ENCODE data around the gene USP17L17.
"Not testable (repeated sequence)": the region's sequence is repeated elsewhere in the genome, so short reads cannot be mapped to it uniquely, and the experiment has no call there.

The USP17L17 gene

GRCh38 chr4:9253078-9253477 is 9.4 kb downstream of the USP17L17 start, which contains the start of gene USP17L19:
Gene USP17L19, plus strand, starts transcription at chr4:9253378. Its CDS starts 0 bp downstream, at chr4:9253378.
- not testable (repeated sequence) for H3K27ac ChIP-seq (ENCODE audit: low read depth, low read length); H3K4me3 ChIP-seq (ENCODE audit: low read depth, low read length); H3K27me3 ChIP-seq (ENCODE audit: control insufficient read depth, insufficient read depth, low read length); H3K9me3 ChIP-seq (ENCODE audit: control insufficient read depth, insufficient read depth, low read length); H3K36me3 ChIP-seq (ENCODE audit: control insufficient read depth, insufficient read depth, low read length); H3K4me1 ChIP-seq (ENCODE audit: control insufficient read depth, insufficient read depth, low read length); H3K9ac ChIP-seq (ENCODE audit: low read depth, low read length)

GRCh38 chr4:9257824-9258223 is 14.1 kb downstream of the USP17L17 start, which contains the start of gene USP17L20:
Gene USP17L20, plus strand, starts transcription at chr4:9258124. Its CDS starts 0 bp downstream, at chr4:9258124.
- not testable (repeated sequence) for H3K27ac ChIP-seq (ENCODE audit: low read depth, low read length); H3K27me3 ChIP-seq (ENCODE audit: control insufficient read depth, insufficient read depth, low read length); H3K9ac ChIP-seq (ENCODE audit: low read depth, low read length); H3K4me3 ChIP-seq (ENCODE audit: low read depth, low read length); H3K9me3 ChIP-seq (ENCODE audit: control insufficient read depth, insufficient read depth, low read length); H3K36me3 ChIP-seq (ENCODE audit: control insufficient read depth, insufficient read depth, low read length); H3K4me1 ChIP-seq (ENCODE audit: control insufficient read depth, insufficient read depth, low read length)

GRCh38 chr4:9262572-9262971 is 18.9 kb downstream of the USP17L17 start, which contains the start of gene USP17L21:
Gene USP17L21, plus strand, starts transcription at chr4:9262872. Its CDS starts 0 bp downstream, at chr4:9262872.
- H3K4me1 ChIP-seq (ENCODE audit: control insufficient read depth, insufficient read depth, low read length); H3K4me3 ChIP-seq (ENCODE audit: low read depth, low read length); H3K27ac ChIP-seq (ENCODE audit: low read depth, low read length); H3K27me3 ChIP-seq (ENCODE audit: control insufficient read depth, insufficient read depth, low read length); H3K9ac ChIP-seq (ENCODE audit: low read depth, low read length); H3K36me3 ChIP-seq (ENCODE audit: control insufficient read depth, insufficient read depth, low read length); H3K9me3 ChIP-seq (ENCODE audit: control insufficient read depth, insufficient read depth, low read length): not testable (repeated sequence)

GRCh38 chr4:9267319-9267718 is 23.6 kb downstream of the USP17L17 start, which contains the start of gene USP17L22:
Gene USP17L22, plus strand, starts transcription at chr4:9267619. Its CDS starts 0 bp downstream, at chr4:9267619.
- not testable (repeated sequence) for H3K27ac ChIP-seq (ENCODE audit: low read depth, low read length); H3K4me3 ChIP-seq (ENCODE audit: low read depth, low read length); H3K9ac ChIP-seq (ENCODE audit: low read depth, low read length); H3K27me3 ChIP-seq (ENCODE audit: control insufficient read depth, insufficient read depth, low read length); H3K9me3 ChIP-seq (ENCODE audit: control insufficient read depth, insufficient read depth, low read length); H3K4me1 ChIP-seq (ENCODE audit: control insufficient read depth, insufficient read depth, low read length); H3K36me3 ChIP-seq (ENCODE audit: control insufficient read depth, insufficient read depth, low read length)

- not testable (repeated sequence) for H3K4me3 ChIP-seq (ENCODE audit: low read depth, low read length); H3K27me3 ChIP-seq (ENCODE audit: control insufficient read depth, insufficient read depth, low read length); H3K36me3 ChIP-seq (ENCODE audit: control insufficient read depth, insufficient read depth, low read length); H3K4me1 ChIP-seq (ENCODE audit: control insufficient read depth, insufficient read depth, low read length); H3K27ac ChIP-seq (ENCODE audit: low read depth, low read length); H3K9ac ChIP-seq (ENCODE audit: low read depth, low read length); H3K9me3 ChIP-seq (ENCODE audit: control insufficient read depth, insufficient read depth, low read length)
Observed at GRCh38 chr4:9271719-9272118, 28.0 kb downstream of the USP17L17 start.
